ENCODE data around the gene ADAMTSL1. TPM values are rescaled to one million over a fixed set of nuclear protein-coding genes. Genes with fewer than 3 reads are reported as not detected.

The ADAMTSL1 gene
- total RNA-seq, 1 experiment from 2014 or later: not detected

GRCh38 chr9:18456624-18457237, 17.2 kb upstream of the ADAMTSL1 start:
- CTCF ChIA-PET: no interaction called here
- Histone ChIP-seq H3K36me3 (ENCODE audit: control insufficient read depth in 1 of 2, insufficient read depth in 2 of 2, low read length in 2 of 2) (no peaks in the 10 kb centered on the region), H3K9ac (ENCODE audit: low read length) (no peak overlapping the region), H4K20me1 (ENCODE audit: insufficient read depth) (no peaks in the 10 kb centered on the region), H3K79me2 (ENCODE audit: insufficient read depth, low read length) (no peaks in the 10 kb centered on the region), H3K27me3 (ENCODE audit: insufficient read depth, low read length) (no peaks in the 10 kb centered on the region), H3K4me3 (replicated peaks in 1 of 2; ENCODE audit: low read depth in 1 of 2, low read length in 2 of 2) (no peak overlapping the region), H3K9me3 (ENCODE audit: control insufficient read depth in 1 of 2, insufficient read depth in 1 of 2, low read depth in 1 of 2, low read length in 2 of 2) (no peaks in the 10 kb centered on the region), H3K4me1 (ENCODE audit: control insufficient read depth in 1 of 2, insufficient read depth in 2 of 2, low read length in 2 of 2) (no peaks in the 10 kb centered on the region), H3K27ac (ENCODE audit: low read depth, low read length) (no peak overlapping the region), H3K9me2 (ENCODE audit: insufficient read depth) (no peaks in the 10 kb centered on the region), H2AFZ (ENCODE audit: low read depth, low read length, poor library complexity, severe bottlenecking) (no peak overlapping the region), H3K4me2 (ENCODE audit: low read length) (no peak overlapping the region)
- DNase-seq (ENCODE audit: low read depth, low spot score) (no peak), ATAC-seq (no peak)
- intact Hi-C loops (cut with micrococcal nuclease): no loop called here
- TF ChIP-seq YY1 (IDR thresholded peaks at IDR 0.05; ENCODE audit: extremely low read depth, insufficient replicate concordance, low read depth, low read length) (no peak), ELF1 (IDR thresholded peaks at IDR 0.05; ENCODE audit: borderline replicate concordance, low read depth) (no peak)
- BruUV-seq (replicated peaks): no TSS peak
- POLR2A ChIA-PET: no interaction called here
- RAD21 ChIA-PET (ENCODE audit: low non-redundant PET in 1 of 2, low total read pairs in 2 of 2, uncharacterized antibody in 2 of 2, unreplicated experiment in 2 of 2): no interaction called here

- H3K4me1 ChIP-seq (ENCODE audit: control insufficient read depth in 1 of 2, insufficient read depth in 2 of 2, low read length in 2 of 2): no peaks in the 10 kb centered on the region
- no TSS peak for BruUV-seq (replicated peaks)
- H4K20me1 ChIP-seq (ENCODE audit: insufficient read depth): no peaks in the 10 kb centered on the region
- POLR2A ChIA-PET: no interaction called here
- TF ChIP-seq JUND (IDR thresholded peaks at IDR 0.05) (no peak), POLR2A (IDR thresholded peaks at IDR 0.05; ENCODE audit: borderline replicate concordance, extremely low read depth, insufficient read depth, insufficient read length) (no peak), EZH2phosphoT487 (IDR thresholded peaks at IDR 0.05; ENCODE audit: borderline replicate concordance) (no peak), SRF (IDR thresholded peaks at IDR 0.05; ENCODE audit: low read depth) (no peak), YY1 (IDR thresholded peaks at IDR 0.05; ENCODE audit: extremely low read depth, insufficient replicate concordance, low read depth, low read length) (no peak), SIN3A (IDR thresholded peaks at IDR 0.05; ENCODE audit: low read depth) (no peak)
- TF ChIP-seq, protein P1, sequence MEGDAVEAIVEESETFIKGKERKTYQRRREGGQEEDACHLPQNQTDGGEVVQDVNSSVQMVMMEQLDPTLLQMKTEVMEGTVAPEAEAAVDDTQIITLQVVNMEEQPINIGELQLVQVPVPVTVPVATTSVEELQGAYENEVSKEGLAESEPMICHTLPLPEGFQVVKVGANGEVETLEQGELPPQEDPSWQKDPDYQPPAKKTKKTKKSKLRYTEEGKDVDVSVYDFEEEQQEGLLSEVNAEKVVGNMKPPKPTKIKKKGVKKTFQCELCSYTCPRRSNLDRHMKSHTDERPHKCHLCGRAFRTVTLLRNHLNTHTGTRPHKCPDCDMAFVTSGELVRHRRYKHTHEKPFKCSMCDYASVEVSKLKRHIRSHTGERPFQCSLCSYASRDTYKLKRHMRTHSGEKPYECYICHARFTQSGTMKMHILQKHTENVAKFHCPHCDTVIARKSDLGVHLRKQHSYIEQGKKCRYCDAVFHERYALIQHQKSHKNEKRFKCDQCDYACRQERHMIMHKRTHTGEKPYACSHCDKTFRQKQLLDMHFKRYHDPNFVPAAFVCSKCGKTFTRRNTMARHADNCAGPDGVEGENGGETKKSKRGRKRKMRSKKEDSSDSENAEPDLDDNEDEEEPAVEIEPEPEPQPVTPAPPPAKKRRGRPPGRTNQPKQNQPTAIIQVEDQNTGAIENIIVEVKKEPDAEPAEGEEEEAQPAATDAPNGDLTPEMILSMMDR (IDR thresholded peaks at IDR 0.05 in 2 of 3, conservative IDR thresholded peaks at IDR 0.05 in 1 of 3; ENCODE audit: borderline replicate concordance in 1 of 3, insufficient read depth in 1 of 3, low read depth in 2 of 3, low read length in 2 of 3): no peak
- CTCF ChIA-PET: no interaction called here
- H3K27ac ChIP-seq (ENCODE audit: low read depth, low read length): no peak overlapping the region
- H3K4me3 ChIP-seq (replicated peaks in 1 of 2; ENCODE audit: low read depth in 1 of 2, low read length in 2 of 2): no peak overlapping the region
- H3K79me2 ChIP-seq (ENCODE audit: insufficient read depth, low read length): no peaks in the 10 kb centered on the region
- no peak overlapping the region for H2AFZ ChIP-seq (ENCODE audit: low read depth, low read length, poor library complexity, severe bottlenecking)
- DNase-seq (ENCODE audit: low read depth, low spot score) (no peak), ATAC-seq (no peak)
- H3K36me3 ChIP-seq (ENCODE audit: control insufficient read depth in 1 of 2, insufficient read depth in 2 of 2, low read length in 2 of 2): no peaks in the 10 kb centered on the region
- no peaks in the 10 kb centered on the region for H3K9me3 ChIP-seq (ENCODE audit: control insufficient read depth in 1 of 2, insufficient read depth in 1 of 2, low read depth in 1 of 2, low read length in 2 of 2)
- intact Hi-C loops (cut with micrococcal nuclease): no loop called here
- no peaks in the 10 kb centered on the region for H3K27me3 ChIP-seq (ENCODE audit: insufficient read depth, low read length)
- no peaks in the 10 kb centered on the region for H3K9me2 ChIP-seq (ENCODE audit: insufficient read depth)
- RAD21 ChIA-PET (ENCODE audit: low non-redundant PET in 1 of 2, low total read pairs in 2 of 2, uncharacterized antibody in 2 of 2, unreplicated experiment in 2 of 2): no interaction called here
- no peak overlapping the region for H3K4me2 ChIP-seq (ENCODE audit: low read length)
- no peak overlapping the region for H3K9ac ChIP-seq (ENCODE audit: low read length)
Observed at GRCh38 chr9:18457510-18457909, 16.4 kb upstream of the ADAMTSL1 start.
